Measurements from ENCODE around the gene FIG4. TPM values are rescaled to one million over a fixed set of nuclear protein-coding genes. Genes with fewer than 3 reads are reported as not detected.

FIG4 gene
- total RNA-seq, 4 donors from 2014 or later: 12.5 to 23.0 (median 19.3) TPM

- Histone ChIP-seq H3K9me3 (no peaks in the 10 kb centered on the region), H3K4me3 (no peak overlapping the region), H3K27ac (no peak overlapping the region), H3K27me3 (no peaks in the 10 kb centered on the region), H3K36me3 (peaks cover 0 to 10% of the 10 kb centered on the region in 2 donors), H3K4me1 (peaks cover 0 to 10% (median 0%) of the 10 kb centered on the region in 3 donors)
- no peak for ATAC-seq
- TF ChIP-seq POLR2A (IDR thresholded peaks at IDR 0.05) (no peak), POLR2AphosphoS5 (IDR thresholded peaks at IDR 0.05) (no peak), CTCF (IDR thresholded peaks at IDR 0.05) (no peak), EP300 (IDR thresholded peaks at IDR 0.05) (no peak)
- 7 to 15% methylated on average over 3 of the region's 3 CpGs for WGBS, 2 donors (ENCODE audit: low coverage in 1 of 2)
These were observed 143.0 kb downstream of the FIG4 start for GRCh38 chr6:109834131-109834530.

- ATAC-seq: no peak
- no peak overlapping the region for H3K4me3 ChIP-seq
- H3K27ac ChIP-seq: no peak overlapping the region
- H3K36me3 ChIP-seq: peaks cover 0 to 4% of the 10 kb centered on the region in 2 donors
- peaks cover 0 to 10% (median 0%) of the 10 kb centered on the region in 3 donors for H3K4me1 ChIP-seq
- 41 to 67% methylated on average over 1 to 3 of the region's 7 CpGs for WGBS, 2 donors (ENCODE audit: low coverage in 1 of 2)
- H3K9me3 ChIP-seq: no peaks in the 10 kb centered on the region
- TF ChIP-seq EP300 (IDR thresholded peaks at IDR 0.05): no peak
- TF ChIP-seq POLR2A (IDR thresholded peaks at IDR 0.05): no peak
- TF ChIP-seq POLR2AphosphoS5 (IDR thresholded peaks at IDR 0.05): no peak
- TF ChIP-seq CTCF (IDR thresholded peaks at IDR 0.05): no peak
- no peaks in the 10 kb centered on the region for H3K27me3 ChIP-seq
These were observed 143.7 kb downstream of the FIG4 start for GRCh38 chr6:109834595-109835437.

GRCh38 chr6:109840034-109840433 is 148.9 kb downstream of the FIG4 start:
- no peak for ATAC-seq
- no peak for TF ChIP-seq EP300 (IDR thresholded peaks at IDR 0.05)
- TF ChIP-seq POLR2A (IDR thresholded peaks at IDR 0.05): no peak
- no peak for TF ChIP-seq CTCF (IDR thresholded peaks at IDR 0.05)
- no peak for TF ChIP-seq POLR2AphosphoS5 (IDR thresholded peaks at IDR 0.05)
- no peaks in the 10 kb centered on the region for H3K4me1 ChIP-seq

GRCh38 chr6:109840796-109841195 is 149.7 kb downstream of the FIG4 start:
- ATAC-seq: no peak
- TF ChIP-seq POLR2A (IDR thresholded peaks at IDR 0.05) (no peak), POLR2AphosphoS5 (IDR thresholded peaks at IDR 0.05) (no peak), CTCF (IDR thresholded peaks at IDR 0.05) (no peak), EP300 (IDR thresholded peaks at IDR 0.05) (no peak)
- WGBS, 2 donors (ENCODE audit: low coverage in 1 of 2): 94 to 95% methylated on average over 5 of the region's 5 CpGs

More at GRCh38 chr6:109840034-109840433, 148.9 kb downstream of the FIG4 start:
- H3K27ac ChIP-seq: no peak overlapping the region
- H3K9me3 ChIP-seq: no peaks in the 10 kb centered on the region
- no peaks in the 10 kb centered on the region for H3K36me3 ChIP-seq
- no peak overlapping the region for H3K4me3 ChIP-seq
- H3K27me3 ChIP-seq: no peaks in the 10 kb centered on the region

GRCh38 chr6:109841869-109842268 is 150.8 kb downstream of the FIG4 start:
- no peak overlapping the region for H3K4me3 ChIP-seq
- H3K36me3 ChIP-seq: no peaks in the 10 kb centered on the region
- WGBS, 2 donors (ENCODE audit: low coverage in 1 of 2): 64 to 77% methylated on average over 2 to 3 of the region's 3 CpGs

More at GRCh38 chr6:109840796-109841195, 149.7 kb downstream of the FIG4 start:
- Histone ChIP-seq H3K27me3 (no peaks in the 10 kb centered on the region), H3K4me1 (no peaks in the 10 kb centered on the region), H3K27ac (no peak overlapping the region), H3K9me3 (no peaks in the 10 kb centered on the region), H3K4me3 (no peak overlapping the region), H3K36me3 (no peaks in the 10 kb centered on the region)

More at GRCh38 chr6:109841869-109842268, 150.8 kb downstream of the FIG4 start:
- Histone ChIP-seq H3K27ac (no peak overlapping the region), H3K27me3 (no peaks in the 10 kb centered on the region), H3K4me1 (no peaks in the 10 kb centered on the region), H3K9me3 (no peaks in the 10 kb centered on the region)
- ATAC-seq: no peak
- TF ChIP-seq EP300 (IDR thresholded peaks at IDR 0.05) (no peak), POLR2AphosphoS5 (IDR thresholded peaks at IDR 0.05) (no peak), POLR2A (IDR thresholded peaks at IDR 0.05) (no peak)

Data from gastroesophageal sphincter (tissue), 4 donors.